Astrocyte of the spinal cord (primary cell): ENCODE measurements around the gene PMM2.

ENCODE experiments used
- DNase-seq: peaks from one replicate; pipeline ENCODE4 v3.0.0; 2011; ENCODE audit warnings: low read depth, low spot score
- H3K4me3 ChIP-seq: 2 replicates; pipeline ENCODE4 v1.5.1; 2011; ENCODE audit warnings: low read depth, mild to moderate bottlenecking, low read length, moderate library complexity
- CTCF ChIP-seq: IDR thresholded peaks from 2 replicates; pipeline ENCODE4 v1.5.1; 2012; ENCODE audit warnings: low read depth, mild to moderate bottlenecking, low read length, inconsistent platforms
- in situ Hi-C: cut with HindIII; loops from 2 replicates; pipeline ENCODE4 v1.10.0; 2017; ENCODE audit warnings: low sequenced_read_pairs

The PMM2 gene

GRCh38 chr16:8764525-8765250, 33.0 kb upstream of the PMM2 start:
- no peak for TF ChIP-seq CTCF
- no peak overlapping the region for H3K4me3 ChIP-seq
- in situ Hi-C loops, result no loop called here
- DNase-seq, result no peak

DNA sequence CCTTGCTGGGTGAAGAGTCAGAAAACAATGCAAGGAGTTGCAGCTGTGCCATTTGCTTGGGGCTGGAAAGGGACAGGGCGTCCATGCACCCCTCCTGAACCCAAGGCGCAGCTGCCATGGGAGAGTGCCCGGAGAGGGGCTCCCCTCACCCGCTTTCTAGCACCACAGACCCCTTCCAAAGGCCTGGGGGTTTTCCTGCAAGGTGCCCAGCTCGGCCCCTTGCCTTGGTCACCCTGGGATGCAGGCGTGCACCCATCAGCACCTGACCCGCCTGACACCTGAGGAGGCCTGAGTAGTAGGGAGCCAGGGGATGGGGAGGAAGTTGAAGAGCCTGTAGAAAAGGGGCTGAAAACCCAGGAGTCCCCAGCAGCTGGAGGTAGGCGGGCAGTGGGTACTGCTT, 30.5 kb upstream of the PMM2 start:
- in situ Hi-C loops, result no loop called here
- no peak for DNase-seq
- H3K4me3 ChIP-seq, result no peak overlapping the region
- no peak for TF ChIP-seq CTCF

- in situ Hi-C loops, result no loop called here
- no peak for TF ChIP-seq CTCF
- no peak overlapping the region for H3K4me3 ChIP-seq
- DNase-seq, result no peak
Observed at GRCh38 chr16:8768283-8768682, 29.4 kb upstream of the PMM2 start.

DNA sequence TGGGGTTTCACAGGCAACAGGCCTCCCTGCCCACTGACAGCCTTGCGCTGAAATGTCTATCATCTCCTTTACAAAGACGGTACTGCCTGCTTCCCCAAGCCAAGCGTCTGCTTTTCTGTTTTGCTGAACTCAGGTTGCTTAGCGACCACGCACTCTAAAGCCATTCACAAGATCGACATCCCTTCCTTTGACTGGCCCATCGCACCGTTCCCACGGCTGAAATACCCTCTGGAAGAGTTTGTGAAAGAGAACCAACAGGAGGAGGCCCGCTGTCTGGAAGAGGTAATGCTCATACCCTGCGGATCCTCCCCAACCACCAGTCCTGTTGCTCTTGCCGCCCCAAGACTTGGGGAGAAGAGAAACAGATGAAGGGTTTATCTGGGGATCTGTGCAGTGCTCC, 28.9 kb upstream of the PMM2 start:
- no peak overlapping the region for H3K4me3 ChIP-seq
- TF ChIP-seq CTCF, result no peak
- no peak for DNase-seq
- in situ Hi-C loops, result no loop called here

DNA sequence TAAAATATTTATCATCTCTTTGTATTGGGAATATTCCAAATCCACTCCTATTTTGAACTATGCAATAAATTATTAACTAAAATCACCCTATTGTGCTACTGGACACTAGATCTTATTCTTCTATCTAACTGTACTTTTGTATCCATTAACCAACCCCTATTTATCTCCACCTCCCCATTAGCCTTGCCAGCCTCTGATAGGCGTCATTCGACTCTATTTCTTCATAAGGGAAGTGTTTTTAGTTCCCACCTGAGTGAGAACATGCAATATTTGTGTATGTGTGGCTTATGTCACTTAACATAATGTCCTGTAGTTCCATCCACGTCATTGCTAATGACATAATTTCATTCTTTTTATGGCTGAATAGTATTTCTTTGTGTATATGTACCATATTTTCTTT, 24.1 kb upstream of the PMM2 start:
- in situ Hi-C loops, result no loop called here
- no peak overlapping the region for H3K4me3 ChIP-seq
- no peak for TF ChIP-seq CTCF
- no peak for DNase-seq

GRCh38 chr16:8774208-8774607, 23.4 kb upstream of the PMM2 start:
- DNase-seq, result no peak
- TF ChIP-seq CTCF, result no peak
- in situ Hi-C loops, result no loop called here
- H3K4me3 ChIP-seq, result no peak overlapping the region
